Spleen (tissue), 7 donors: ENCODE results near the gene TBC1D20.

ENCODE experiments used
- POLR2A ChIP-seq, 3 donors: fragments of 450-650 bp; IDR thresholded peaks; one replicate each; pipeline ENCODE4 v1.5.1; 2017; ENCODE audit warnings: antibody characterized with exemption in 3 of 3, mild to moderate bottlenecking in 1 of 3
- TF ChIP-seq, protein P1 (sequence below), 11 experiments: fragments of 200-600 bp in 7 of 11; fragments of 450-650 bp in 4 of 11; sonication (generic) in 4 of 11; IDR thresholded peaks in 8 of 11; conservative IDR thresholded peaks in 3 of 11; 1 replicate in 7 of 11; 2 replicates in 4 of 11; pipeline versions ENCODE4 v1.4.0 to v1.8.0; 2016 to 2021; ENCODE audit warnings: antibody characterized with exemption in 11 of 11, inconsistent platforms in 4 of 11, mild to moderate bottlenecking in 1 of 11
- donor health status: DM: no; HTN: no; CAD: no; lungs with moderate emphysema.
- donor health status: DM: no; HTN: no; CAD: no.
- donor health status: DM: no; HTN: no; CAD: no.

DNA sequence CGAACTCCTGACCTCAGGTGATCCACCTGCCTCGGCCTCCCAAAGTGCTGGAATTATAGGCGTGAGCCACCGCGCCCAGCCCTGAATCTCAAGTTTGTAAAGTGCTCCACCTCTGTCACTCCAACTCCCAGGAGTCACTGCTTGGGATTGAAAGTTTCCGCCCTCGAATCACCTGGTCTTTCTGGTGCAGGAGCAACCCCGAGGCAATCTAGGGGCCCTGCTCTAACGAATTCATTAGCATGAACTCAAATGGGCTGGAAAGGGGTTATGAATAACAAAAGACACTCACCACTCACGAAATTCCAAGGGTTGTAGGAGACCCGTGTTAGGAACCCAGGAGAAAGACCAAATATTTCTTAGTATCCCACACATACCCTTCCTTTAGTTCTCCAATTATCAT lies 28.1 kb downstream of the TBC1D20 start:
- TF ChIP-seq, protein P1, sequence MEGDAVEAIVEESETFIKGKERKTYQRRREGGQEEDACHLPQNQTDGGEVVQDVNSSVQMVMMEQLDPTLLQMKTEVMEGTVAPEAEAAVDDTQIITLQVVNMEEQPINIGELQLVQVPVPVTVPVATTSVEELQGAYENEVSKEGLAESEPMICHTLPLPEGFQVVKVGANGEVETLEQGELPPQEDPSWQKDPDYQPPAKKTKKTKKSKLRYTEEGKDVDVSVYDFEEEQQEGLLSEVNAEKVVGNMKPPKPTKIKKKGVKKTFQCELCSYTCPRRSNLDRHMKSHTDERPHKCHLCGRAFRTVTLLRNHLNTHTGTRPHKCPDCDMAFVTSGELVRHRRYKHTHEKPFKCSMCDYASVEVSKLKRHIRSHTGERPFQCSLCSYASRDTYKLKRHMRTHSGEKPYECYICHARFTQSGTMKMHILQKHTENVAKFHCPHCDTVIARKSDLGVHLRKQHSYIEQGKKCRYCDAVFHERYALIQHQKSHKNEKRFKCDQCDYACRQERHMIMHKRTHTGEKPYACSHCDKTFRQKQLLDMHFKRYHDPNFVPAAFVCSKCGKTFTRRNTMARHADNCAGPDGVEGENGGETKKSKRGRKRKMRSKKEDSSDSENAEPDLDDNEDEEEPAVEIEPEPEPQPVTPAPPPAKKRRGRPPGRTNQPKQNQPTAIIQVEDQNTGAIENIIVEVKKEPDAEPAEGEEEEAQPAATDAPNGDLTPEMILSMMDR (IDR thresholded peaks at IDR 0.05 in 8 of 11, conservative IDR thresholded peaks at IDR 0.05 in 3 of 11) = no peak
- TF ChIP-seq POLR2A (IDR thresholded peaks at IDR 0.05) = no peak
